ENCODE data around the gene CFHR2.

CFHR2 gene

GRCh38 chr1:197001828-197002227 is 58.3 kb downstream of the CFHR2 start:
- DNase-seq (ENCODE audit: low read depth in 2 of 2) = no peak

GRCh38 chr1:197003132-197003531 is 59.6 kb downstream of the CFHR2 start:
- no peak for DNase-seq (ENCODE audit: low read depth in 2 of 2)

- DNase-seq (ENCODE audit: low read depth in 2 of 2) = no peak
These were observed 65.3 kb downstream of the CFHR2 start for GRCh38 chr1:197008861-197009260.

All from stimulated activated CD8-positive, alpha-beta memory T cell treated with anti-CD3 and anti-CD28 coated beads, Interleukin-2, amount 100 ng/mL, for 48 hours (primary cell).